ENCODE measurements around the gene XXYLT1.

DNA sequence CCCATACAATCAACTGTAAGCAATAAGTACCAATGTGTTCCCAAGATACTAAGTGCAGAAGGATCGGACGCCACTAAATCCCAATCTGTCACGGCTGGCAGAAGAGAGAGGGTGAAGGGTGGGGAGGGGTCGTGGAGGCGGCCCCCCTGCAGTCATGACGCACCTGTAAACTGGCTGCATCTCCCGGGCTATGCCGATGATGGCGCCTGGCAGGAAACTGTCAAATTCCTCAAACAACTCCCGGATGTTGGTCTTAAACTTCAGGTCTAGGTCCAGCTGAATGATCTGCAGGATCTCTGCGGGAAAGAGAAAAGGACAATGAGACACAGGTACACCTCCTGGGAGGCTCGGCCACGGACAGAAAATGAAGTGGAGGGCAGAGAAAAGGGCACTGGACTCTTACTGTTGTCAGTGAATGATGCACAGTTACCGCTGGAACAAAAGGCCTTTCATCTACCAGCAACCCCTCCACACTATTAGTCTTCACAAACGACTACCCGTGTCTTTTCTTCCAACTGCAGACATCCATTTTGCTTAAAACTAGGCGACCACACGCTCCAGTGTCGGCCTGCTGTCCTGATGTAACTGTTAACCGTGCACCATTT lies 114.6 kb downstream of the XXYLT1 start:
- TF ChIP-seq, protein P1, sequence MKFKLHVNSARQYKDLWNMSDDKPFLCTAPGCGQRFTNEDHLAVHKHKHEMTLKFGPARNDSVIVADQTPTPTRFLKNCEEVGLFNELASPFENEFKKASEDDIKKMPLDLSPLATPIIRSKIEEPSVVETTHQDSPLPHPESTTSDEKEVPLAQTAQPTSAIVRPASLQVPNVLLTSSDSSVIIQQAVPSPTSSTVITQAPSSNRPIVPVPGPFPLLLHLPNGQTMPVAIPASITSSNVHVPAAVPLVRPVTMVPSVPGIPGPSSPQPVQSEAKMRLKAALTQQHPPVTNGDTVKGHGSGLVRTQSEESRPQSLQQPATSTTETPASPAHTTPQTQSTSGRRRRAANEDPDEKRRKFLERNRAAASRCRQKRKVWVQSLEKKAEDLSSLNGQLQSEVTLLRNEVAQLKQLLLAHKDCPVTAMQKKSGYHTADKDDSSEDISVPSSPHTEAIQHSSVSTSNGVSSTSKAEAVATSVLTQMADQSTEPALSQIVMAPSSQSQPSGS (IDR thresholded peaks at IDR 0.05; ENCODE audit: low read length): no peak
- TF ChIP-seq, protein P2, sequence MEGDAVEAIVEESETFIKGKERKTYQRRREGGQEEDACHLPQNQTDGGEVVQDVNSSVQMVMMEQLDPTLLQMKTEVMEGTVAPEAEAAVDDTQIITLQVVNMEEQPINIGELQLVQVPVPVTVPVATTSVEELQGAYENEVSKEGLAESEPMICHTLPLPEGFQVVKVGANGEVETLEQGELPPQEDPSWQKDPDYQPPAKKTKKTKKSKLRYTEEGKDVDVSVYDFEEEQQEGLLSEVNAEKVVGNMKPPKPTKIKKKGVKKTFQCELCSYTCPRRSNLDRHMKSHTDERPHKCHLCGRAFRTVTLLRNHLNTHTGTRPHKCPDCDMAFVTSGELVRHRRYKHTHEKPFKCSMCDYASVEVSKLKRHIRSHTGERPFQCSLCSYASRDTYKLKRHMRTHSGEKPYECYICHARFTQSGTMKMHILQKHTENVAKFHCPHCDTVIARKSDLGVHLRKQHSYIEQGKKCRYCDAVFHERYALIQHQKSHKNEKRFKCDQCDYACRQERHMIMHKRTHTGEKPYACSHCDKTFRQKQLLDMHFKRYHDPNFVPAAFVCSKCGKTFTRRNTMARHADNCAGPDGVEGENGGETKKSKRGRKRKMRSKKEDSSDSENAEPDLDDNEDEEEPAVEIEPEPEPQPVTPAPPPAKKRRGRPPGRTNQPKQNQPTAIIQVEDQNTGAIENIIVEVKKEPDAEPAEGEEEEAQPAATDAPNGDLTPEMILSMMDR (IDR thresholded peaks at IDR 0.05; ENCODE audit: control extremely low read depth in 1 of 3, insufficient read depth in 1 of 3, low read depth in 1 of 3, low read length in 3 of 3): no peak
- TF ChIP-seq TAF1 (IDR thresholded peaks at IDR 0.05; ENCODE audit: low read depth, low read length): no peak
